Mesenteric fat pad (tissue), 1 donor: Measurements from ENCODE around the gene ANO9. TPM values are rescaled to one million over a fixed set of nuclear protein-coding genes. Genes with fewer than 3 reads are reported as not detected.
"Not testable (repeated sequence)": the region's sequence is repeated elsewhere in the genome, so short reads cannot be mapped to it uniquely, and the experiment has no call there.

Source experiments
- DNase-seq: peaks from one replicate; pipeline ENCODE4 v3.0.0-alpha.2; 2020; ENCODE audit warnings: low spot score
- total RNA-seq: library from RNA; stranded (reverse); fragmentation: NEBNext Ultra II Directional; extraction: Animal tissue kit (Norgen Biotek cat#: 25700); gene quantifications from one replicate; pipeline ENCODE4 v1.2.1, GENCODE V29; 2021
- donor health status: DM: yes; HTN: yes; CAD: no.

Gene ANO9
- total RNA-seq, 1 donor from 2014 or later: 1.2 TPM

- DNase-seq: no peak
Measured at GRCh38 chr11:437228-437870, 4.5 kb downstream of the ANO9 start.

- not testable (repeated sequence) for DNase-seq
Measured at GRCh38 chr11:434999-435740, 6.6 kb downstream of the ANO9 start.

DNA sequence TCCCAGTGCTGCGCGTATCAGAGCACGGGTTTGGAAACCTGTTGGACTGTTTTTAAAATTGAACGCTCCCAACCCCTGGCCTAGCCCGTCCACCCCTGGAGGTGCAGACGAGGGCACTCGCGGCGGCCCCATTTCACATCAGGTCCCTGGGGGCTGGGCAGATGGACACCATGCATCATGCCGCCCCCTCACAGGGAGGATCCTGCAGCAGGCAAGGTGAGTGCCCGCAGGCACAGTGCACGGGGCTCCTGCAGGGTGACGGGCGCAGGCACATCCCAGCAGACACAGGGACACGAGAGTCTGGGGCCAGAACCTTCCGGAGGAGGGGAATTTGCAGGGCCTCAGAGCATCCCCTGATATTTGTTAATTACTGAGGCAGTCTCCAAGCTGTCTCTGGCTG, 7.3 kb downstream of the ANO9 start:
- DNase-seq: no peak

DNA sequence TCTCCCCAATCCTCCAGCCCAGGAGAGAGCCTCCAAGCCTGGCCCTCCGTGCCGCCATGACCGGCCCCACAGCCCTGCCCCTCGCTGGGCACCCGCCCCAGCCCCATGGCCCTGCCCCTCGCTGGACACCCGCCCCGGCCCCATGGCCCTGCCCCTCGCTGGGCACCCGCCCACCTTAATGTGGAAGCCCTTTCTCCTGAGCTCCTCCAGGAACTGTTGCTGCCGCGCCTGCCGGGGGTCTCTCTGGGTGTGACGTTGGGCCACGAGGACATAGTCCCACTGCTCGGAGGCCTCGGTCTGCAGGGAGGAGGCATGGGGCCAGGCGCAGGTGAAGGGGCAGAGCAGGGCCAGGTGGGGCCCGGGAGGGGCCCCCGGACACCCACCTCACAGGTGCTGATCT, 8.2 kb downstream of the ANO9 start:
- no peak for DNase-seq

- DNase-seq: no peak
Measured at GRCh38 chr11:433111-433510, 8.7 kb downstream of the ANO9 start.

- no peak for DNase-seq
Measured at GRCh38 chr11:432501-433100, 9.2 kb downstream of the ANO9 start.

DNA sequence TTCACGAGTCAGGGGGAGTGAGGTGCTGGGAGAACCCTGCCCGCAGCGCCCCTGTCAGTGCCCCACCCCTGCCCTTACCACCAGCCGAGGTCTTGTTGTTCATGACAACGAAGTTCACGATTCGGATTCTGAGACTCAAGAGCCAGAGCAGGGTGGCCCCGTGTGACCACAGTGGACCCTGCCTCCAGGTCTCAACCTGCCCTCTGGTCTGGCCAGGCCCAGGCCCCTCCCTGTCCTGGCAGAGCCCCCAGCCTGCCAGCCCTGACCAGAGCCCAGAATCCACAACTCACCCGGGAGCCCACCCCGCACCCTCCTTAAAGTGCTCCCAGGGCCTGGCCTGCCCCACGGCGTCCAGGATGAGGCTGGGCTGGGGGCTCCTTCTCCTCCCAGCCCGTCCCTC, 9.9 kb downstream of the ANO9 start:
- DNase-seq: no peak

GRCh38 chr11:429931-430456, 11.8 kb downstream of the ANO9 start:
- DNase-seq: no peak

- DNase-seq: no peak
Measured at GRCh38 chr11:429391-429790, 12.4 kb downstream of the ANO9 start.

DNA sequence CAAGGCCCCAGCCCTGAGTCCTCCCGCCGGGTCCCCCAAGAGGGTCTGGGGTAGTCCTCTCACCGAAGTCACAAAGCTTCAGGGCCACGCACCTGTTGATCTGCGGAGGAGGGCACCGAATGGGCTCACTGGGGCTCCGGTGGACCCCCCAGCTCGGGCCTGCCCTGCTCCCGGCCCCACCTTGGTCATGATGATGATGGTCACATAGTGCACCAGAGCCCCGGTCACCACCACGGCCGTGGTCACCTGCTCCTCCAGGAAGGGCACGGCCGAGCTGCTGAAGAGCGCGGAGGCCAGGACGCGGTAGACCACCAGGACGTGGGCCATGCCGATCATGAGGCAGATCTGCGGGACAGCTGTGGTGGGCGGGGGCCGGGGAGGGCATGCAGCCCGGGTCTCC, 13.5 kb downstream of the ANO9 start:
- no peak for DNase-seq

DNA sequence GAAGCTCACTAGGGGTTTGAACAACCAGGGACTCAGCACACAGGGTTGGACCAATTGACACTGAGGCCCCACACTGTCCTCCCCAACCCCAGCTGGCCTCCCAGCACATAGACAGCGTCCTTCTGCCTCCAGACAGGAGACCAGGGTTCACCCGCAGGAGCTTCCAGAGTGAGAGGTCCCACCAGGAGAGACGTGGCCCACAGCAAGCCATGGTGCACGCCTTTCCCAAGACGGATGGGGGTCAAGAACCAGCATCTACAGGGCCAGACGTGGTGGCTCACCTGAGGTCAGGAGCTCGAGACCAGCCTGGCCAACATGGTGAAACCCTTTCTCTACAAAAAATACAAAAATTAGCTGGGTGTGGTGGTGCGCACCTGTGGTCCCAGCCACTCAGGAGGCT, 15.0 kb downstream of the ANO9 start:
- no peak for DNase-seq

GRCh38 chr11:425301-425700, 16.5 kb downstream of the ANO9 start:
- no peak for DNase-seq

GRCh38 chr11:424766-425165, 17.0 kb downstream of the ANO9 start:
- not testable (repeated sequence) for DNase-seq

- DNase-seq: no peak
Measured at GRCh38 chr11:424232-424631, 17.6 kb downstream of the ANO9 start.

- no peak for DNase-seq
Measured at GRCh38 chr11:422249-422656, 19.6 kb downstream of the ANO9 start.

GRCh38 chr11:420911-421321, 20.9 kb downstream of the ANO9 start:
- no peak for DNase-seq

DNA sequence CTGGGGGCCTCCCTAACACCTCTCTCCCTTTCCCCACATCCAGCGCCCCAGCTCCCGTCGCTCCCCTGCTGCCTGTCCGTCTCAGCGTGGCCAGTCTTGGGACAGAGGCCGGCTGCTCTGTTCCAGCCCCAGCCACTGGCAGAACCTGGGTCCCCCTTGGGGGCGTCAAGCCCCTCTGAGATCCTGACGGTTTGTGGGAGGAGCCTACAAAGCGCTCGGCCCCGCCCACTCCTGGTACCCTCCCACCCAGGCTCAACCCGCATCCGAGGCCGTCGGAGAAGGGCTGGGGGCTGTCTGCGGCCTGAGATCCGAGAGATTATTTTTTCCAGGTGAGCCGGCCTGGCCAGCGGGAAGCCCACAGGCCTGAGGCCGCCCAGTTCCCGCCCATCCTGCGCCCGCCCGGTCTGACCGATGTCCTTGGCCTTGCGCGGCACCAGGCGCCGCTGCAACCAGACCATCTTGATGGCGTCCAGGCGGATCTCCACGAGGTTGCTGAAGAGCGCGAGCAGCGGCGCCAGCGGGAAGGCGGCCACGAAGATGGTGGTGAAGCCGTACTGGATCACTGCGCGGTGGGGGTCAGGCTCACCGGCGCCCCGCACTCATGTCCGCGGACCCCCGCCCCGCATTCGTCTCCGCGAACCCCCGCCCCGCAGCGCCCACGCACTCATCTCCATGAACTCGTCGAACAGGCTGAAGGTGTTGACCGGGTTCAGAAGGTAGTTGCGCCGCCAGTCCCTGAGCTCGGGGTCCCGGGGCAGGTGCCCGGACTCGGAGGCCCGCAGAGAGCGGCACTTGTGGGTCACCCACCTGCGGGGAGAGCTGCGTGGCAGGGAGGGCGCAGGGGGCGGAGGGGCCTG, 21.5 kb downstream of the ANO9 start:
- DNase-seq: no peak

- no peak for DNase-seq
Measured at GRCh38 chr11:419248-420005, 22.4 kb downstream of the ANO9 start.

DNA sequence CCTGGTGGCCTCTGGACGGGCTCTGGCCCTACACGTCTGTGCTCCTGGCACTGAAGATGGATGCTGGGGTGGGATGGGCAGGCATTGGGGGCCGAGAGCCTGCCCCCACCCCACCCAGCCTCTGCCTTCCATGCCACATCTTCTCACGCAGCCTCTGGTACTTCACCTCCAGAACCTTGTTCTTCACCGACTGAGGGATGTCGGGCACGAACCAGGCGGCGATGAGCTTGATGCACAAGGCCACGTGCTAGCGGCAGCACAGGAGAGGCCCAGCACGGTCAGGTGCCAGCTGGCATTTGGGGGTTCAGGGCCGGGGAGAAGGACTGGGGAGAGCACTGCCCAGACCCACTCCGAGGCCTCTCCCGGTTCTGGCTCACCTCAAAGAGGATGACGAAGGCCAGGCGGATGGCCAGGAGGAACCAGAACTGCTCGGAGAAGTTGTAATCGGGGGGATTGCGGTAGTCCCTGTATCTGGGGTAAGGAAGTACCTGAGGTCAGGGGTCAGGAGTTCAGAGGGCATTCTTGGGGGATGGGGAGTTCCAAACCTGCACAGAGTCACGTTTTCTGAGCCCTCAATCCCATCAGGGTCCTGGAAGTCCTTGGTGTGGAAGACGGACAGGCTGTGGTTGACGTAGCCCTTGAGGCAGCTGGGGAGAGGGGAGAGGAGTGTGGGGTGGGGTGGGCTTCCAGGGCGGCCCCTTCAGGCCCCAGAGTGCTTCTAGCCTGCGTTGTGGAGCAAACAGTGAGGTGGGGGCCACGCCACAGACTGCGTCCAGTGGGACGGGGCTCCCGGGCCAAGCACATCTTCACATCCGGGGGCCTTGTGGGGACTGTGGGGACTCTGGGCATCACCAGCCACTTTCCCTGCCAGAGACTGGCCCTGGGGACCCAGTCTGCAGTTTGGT, 23.2 kb downstream of the ANO9 start:
- DNase-seq: no peak
